GM19463 (cell line): ENCODE results near the gene CDKL4.
"Not testable (repeated sequence)": the region's sequence is repeated elsewhere in the genome, so short reads cannot be mapped to it uniquely, and the experiment has no call there.

Source experiments
- ATAC-seq: cut with Tn5 transposase; IDR thresholded peaks from one replicate; pipeline ENCODE4 v1.9.1; 2021; ENCODE audit warnings: mild to moderate bottlenecking, moderate library complexity; ENCODE audit not compliant: unreplicated experiment

The CDKL4 gene

DNA sequence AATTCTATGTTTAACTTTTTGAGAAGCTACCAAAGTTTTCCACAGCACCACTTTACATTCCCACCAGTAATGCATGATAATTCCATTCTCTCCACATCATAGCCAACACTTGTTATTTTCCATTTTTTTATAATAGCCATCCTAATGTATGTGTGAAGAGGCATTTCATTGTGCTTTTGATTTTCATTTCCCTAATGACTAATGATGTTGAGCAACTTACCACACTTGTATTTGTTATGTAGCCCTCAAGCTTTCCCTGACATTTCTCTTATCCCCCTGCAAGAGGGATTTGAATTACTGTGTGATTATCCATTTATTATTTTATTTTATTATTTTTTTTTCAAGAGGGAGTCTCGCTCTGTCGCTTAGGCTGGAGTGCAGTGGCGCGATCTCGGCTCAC, 99.4 kb downstream of the CDKL4 start:
- ATAC-seq, result no peak

- ATAC-seq, result no peak
These were observed 100.7 kb downstream of the CDKL4 start for GRCh38 chr2:39142904-39143605.

- ATAC-seq, result no peak
These were observed 102.2 kb downstream of the CDKL4 start for GRCh38 chr2:39141334-39142271.

DNA sequence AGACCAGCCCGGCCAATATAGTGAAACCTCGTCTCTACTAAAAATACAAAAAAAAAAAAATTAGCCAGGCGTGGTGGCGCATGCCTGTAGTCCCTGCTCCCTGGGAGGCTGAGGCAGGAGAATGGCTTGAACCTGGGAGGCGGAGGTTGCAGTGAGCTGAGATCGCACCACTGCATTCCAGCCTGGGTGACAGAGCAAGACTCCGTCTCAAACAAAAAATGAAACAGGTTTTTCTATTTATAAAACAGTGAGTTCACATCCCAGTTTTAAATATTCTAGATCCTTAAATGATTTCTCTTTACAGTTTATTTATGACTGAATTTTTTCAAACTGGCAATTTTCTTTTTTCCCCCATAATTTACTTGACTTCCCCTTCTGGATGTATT, 102.8 kb downstream of the CDKL4 start:
- ATAC-seq, result not testable (repeated sequence)

DNA sequence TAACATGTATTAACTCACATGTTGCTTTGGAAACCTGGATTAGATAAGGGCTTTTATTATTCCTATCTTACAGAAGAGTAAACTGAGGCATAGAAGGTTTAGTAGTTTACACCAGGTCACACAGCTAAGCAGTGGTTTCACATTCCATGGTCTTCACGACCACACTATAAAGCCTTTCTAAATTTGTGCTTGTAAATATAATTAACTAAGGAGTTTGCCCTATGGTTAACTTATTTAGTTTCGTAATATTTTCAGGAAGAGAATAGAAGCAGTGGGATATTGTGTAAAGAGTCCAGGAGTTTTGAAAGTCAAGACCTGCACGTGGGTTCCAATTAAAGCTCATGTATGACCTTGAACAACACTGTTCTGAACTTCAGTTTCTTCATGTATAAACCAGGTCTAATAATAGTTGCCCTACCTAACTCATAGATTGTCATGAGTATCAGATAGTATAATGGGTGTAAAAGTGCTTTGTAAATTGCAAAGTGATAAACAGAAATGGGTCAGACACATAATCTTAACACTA, 103.4 kb downstream of the CDKL4 start:
- no peak for ATAC-seq

DNA sequence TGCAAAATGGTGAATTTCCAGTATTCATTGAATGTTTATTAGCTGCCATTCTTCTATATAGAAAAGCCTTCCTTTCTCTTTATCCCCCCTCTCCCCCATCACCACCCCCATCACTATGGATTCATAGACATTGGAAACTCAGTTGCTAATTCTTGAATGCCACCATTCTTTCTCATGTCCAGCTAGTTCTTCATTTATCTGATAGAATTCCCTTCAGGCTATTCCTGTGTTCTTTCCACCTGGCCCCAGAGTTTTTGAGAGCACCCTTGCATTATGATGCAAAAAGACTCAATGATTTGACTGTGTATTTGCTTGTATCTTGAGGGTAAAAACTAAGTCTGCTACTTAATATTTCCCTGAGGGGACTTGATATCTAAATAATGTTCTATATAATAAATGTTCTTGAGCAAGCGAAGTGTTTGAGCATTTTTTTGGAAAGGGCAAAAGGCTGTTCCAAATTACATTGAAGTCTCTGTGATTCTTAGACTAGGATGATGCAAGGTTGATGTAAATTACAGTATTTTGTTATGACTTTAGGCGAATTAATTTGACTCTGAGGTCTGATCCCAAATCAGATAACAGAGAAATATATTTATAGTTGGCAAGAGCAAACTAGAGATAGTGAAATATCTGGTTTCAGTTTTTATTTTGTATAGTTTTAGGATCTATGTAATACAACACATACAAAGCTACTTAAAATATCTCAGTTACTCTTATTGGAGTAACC, 104.1 kb downstream of the CDKL4 start:
- no peak for ATAC-seq

DNA sequence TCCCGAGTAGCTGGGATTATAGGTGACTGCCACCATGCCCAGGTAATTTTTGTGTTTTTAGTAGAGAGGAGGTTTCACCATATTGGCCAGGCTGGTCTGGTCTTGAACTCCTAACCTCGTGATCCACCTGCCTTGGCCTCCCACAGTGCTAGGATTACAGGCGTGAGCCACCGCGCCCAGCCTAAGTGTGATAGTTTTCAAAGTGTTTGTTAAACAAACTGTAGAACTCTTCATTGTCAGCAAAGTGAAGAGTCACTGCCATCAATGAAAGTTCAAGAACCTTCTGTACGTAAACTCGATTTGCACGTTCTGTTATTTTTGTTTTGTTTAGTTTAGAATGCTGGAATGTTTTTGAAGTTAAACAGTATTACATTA, 104.9 kb downstream of the CDKL4 start:
- ATAC-seq, result no peak

DNA sequence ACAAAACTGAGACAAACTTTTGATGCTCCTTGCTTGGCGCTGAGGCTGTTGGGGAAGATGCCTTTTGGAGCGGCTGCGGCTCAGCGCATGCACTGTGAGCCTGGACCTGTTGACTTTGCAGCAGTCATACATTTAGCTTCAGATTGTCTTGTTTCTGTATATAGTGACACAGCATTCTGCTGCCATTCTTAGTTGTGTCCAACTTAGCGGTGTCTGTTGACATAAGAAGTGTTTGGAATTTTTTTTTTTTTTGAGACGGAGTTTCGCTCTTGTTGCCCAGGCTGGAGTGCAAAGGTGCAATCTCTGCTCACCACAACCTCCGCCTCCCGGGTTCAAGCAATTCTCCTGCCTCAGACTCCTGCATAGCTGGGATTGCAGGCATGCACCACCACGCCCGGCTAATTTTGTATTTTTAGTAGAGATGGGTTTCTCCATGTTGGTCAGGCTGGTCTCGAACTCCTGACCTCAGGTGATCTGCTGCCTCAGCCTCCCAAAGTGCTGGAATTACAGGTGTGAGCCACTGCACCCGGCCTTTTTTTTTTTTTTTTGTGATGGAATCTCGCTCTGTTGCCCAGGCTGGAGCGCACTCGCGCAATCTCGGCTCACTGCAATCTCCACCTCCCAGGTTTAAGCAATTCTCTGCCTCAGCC, 105.5 kb downstream of the CDKL4 start:
- not testable (repeated sequence) for ATAC-seq

GRCh38 chr2:39136799-39137198, 107.0 kb downstream of the CDKL4 start:
- ATAC-seq, result no peak

- no peak for ATAC-seq
These were observed 108.0 kb downstream of the CDKL4 start for GRCh38 chr2:39135690-39136259.

GRCh38 chr2:39133215-39133851, 110.4 kb downstream of the CDKL4 start:
- no peak for ATAC-seq

- ATAC-seq, result peak; percentile 43
These were observed 114.8 kb downstream of the CDKL4 start for GRCh38 chr2:39128919-39129391.

GRCh38 chr2:39127973-39128372, 115.8 kb downstream of the CDKL4 start:
- peak; percentile 47 for ATAC-seq
